ENCODE measurements around the gene FAM149A.

FAM149A gene

DNA sequence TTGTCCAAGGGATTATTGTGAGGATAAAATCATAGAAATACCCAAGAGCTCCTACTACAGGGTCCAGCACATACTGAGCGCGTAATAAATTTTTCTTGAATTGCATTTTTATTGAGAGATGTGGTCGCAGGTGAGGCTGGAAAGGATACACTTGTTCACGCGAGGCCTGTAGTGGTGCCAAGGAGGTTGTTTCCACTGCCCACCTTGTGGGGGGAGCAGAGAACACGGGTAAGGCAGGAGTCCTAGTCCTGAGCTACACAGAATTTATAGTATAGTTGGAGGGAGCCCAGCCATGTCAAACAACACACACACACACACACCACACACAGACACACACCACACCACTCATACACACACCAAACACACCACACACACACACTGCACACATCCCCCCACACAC, 55.1 kb downstream of the FAM149A start:
- DNase-seq = no peak

DNA sequence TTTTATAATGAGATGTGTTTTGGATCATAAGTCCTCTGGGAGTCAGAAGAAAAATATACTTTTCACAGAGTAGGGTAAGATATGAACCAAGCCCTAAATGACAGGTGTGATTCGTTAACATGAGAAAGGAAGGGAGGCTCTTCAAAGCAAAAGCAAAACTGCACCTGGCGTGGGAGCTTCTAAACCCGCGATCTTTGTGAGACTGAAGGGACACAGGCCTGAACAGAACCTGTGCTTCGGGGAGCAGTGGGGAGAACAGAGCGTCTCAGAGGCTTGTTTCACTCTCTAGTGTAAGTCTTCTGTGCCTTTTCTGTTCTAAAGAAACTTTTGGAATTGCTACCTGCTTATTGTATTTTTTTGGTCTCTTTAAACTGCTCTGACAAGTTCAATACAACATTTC, 56.6 kb downstream of the FAM149A start:
- DNase-seq = peak in 1 of 5 donors; percentile 48

DNA sequence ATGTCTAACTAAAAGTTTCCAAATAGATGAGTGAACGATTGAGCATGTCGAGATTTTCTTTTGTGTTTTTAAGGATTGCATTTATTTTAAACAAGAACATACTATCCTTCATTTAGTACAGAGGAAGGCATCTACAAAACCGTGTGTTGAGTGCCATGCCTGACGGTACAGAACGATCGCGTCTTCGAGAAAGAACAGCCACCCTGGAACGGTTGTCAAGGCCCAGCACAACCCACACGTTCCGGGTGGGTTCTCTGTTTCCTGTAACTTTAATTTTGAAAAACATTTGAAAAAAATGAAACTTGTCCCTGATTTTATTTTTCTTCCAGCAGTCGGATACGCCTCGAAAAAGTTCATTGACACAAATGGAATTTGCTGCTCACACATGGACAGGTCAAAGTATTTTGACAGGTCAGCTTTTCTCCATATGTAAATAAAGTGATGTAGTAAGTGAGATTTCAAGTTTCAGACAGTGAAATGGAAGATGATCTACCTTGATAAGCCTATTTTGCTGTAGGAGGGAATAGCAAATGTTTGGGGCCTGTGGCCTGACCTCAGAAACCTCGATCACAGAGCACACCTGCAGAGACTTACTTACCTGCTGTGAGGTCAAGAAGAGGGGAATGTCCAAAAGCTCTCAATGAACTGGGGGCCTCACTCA, 62.5 kb downstream of the FAM149A start:
- no peak for DNase-seq

DNA sequence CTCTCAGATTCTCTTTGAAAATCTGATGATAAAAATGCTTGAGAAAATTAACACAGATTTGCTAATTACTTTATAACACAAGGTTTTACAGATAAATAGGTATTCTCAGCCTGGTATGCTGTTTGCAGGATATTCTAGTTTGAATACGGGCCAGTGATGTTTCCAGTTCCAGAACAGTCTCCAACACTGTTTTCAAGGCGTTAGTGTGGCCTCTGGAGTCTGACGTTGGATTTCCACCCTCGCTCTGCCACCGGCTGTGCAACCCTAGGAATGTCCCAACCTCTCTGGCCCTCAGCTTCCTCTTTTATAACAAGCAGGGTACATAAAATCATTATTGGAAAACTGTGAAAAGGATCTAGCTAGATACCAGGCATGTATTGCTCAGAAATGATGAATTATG, 63.1 kb downstream of the FAM149A start:
- no peak for DNase-seq

DNA sequence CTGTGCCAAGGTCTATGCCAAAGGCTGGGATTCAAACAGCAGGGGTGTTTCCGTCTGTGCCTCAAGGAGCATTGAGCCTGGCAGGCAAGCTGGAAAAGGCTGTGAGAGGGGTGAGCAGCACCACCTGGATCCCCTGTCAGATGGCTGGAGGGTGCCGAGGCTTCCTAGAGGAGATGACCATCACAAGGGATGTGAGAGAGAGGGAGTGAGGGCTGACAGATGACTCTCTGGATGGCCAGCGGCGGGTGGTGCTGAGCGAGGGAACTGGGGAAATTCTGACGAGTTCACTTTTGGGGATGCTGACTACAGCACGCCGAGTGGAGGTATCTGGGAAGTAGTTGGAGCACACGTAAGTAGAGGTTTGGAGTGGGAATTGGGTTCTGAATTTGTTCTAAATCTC, 64.2 kb downstream of the FAM149A start:
- no peak for DNase-seq

DNA sequence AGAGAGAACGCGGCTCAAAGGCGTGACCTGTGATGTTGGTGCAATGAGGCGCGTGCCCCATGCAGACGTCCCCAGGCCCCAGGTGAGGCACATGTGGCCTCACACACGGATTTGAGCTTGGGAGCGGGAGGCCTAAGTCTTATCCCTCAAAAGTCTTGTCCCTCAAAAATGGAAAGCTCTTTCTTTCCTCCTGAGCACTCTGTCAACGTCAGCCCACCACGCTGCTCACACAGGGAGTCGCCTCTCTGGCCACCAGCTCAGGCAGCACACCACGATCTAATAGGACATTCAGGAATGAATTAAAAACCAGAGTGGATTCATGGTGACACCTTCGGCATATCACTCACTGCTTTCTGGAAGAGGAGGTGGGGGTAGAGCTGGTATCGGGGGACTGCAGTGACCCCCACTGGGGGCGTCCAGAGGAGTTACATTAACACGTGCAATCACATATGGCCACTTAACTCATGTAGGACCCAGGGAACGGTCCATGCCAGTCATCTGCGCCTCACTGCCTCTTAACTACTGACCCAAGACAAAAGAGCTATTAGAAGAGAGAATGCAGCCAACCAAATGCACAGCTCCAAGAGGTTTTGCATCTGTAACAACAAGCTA, 64.9 kb downstream of the FAM149A start:
- no peak for DNase-seq

DNA sequence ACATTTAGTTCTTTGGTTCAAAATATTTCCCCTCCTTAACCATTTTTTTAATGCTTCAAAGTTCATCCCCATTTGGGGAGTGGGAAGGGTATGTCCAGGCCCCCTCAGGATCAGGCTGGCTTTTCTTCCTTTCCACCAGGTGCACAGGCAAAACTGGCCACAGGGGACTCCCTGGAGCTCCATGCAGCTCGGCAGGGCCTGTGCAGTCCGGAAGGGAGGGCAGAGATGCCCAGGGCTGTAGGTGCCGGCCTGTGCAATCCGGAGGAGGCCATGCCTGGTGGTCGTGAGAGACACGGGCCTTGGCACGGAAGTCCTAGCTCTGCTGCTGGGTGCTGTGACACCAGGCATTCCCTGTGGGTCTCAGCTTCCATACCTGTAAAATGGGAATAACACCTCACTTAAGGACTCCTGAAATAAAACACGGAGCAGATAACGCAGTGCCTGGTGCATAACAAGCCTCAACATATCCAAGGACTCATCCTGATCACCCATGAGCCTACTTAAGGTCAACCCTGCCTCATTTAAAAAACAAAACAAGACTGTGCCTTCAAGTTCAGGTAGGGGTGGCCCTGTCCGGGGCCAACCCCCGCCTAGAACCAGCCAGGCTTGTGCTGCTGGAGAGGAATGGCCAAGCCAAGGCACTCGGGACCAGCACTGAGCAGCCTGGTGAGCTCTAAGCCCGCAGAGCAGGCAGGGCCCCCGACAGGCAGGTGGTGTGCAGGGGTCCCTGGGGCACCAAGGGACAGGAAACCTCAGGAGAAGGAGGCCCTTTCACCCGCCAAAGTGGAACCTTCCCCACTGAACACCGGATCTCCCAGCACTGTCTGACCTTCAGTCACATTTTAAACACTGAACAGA, 65.7 kb downstream of the FAM149A start:
- DNase-seq = no peak

DNA sequence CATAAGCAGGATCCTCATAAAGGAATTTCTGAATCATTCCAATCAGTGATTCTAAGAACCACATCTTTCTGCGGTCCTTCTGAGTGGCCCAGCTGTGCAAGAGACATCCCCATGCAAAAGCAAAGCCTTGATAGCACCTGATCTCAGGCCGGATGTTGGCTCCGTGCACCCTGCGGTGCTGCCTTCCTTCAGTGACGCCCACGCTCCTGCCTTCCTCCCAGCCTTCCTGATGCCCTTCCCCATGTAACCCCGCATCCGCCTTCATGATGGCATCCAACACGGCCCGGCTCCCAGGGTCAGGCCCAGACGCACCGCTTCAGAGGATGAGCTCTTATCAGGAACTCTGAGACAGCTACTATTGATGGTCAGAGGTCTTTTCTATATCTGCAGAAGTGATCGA, 66.5 kb downstream of the FAM149A start:
- DNase-seq = no peak

DNA sequence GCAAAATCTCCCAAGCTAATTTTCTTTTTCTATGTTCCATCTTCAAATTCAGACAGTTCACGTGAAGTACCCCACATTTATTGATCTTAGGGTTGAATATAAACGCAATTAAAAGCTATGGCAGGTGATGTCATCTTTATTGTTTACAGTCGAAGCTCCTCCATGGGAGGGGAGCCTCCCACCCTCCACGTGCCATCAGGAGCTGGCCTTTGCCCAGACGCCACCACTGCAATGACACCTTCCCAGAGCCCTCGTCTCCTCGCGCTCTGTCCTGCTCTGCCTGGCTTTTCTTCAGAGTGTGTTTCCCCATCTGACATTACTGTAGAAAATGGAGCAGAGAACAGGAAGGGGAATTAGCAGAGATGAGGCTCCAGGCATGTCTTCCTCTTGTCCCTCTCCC, 68.0 kb downstream of the FAM149A start:
- DNase-seq = no peak

DNA sequence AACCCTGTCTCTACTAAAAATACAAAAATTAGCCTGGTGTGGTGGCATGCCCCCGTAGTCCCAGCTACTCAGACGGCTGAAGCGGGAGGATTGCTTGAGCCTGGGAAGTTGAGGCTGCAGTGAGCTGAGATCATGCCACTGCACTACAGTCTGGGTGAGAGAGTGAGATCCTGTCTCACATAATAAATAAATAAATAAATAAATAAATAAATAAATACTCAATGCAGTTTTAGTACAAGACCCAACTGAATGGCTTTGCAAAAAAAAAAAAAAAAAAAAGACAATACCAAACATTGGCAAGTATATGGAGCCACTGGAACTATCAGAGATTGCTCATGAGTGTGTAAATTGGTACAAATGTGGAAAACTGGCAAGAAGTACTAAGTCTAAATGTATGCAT, 83.6 kb downstream of the FAM149A start:
- no peak for DNase-seq

DNA sequence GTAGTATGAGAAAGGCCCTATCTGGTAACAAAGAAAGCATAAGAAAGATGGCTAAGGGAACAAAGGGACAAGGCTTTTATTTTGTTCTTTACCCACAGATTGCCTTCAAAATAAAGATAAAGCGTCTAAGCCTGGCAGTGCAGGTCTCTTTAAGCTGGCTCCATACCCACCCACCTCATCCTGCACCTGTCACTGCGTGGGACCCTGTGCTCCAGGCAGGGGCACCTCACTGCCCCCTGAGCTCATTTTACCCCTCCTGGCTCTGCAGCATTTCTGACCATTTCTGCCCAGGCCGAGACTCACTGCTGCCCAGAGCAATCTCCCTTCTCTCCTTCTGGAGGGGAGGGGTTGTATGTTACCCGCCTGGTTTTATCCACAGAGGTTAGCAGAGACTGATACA, 85.2 kb downstream of the FAM149A start:
- no peak for DNase-seq

DNA sequence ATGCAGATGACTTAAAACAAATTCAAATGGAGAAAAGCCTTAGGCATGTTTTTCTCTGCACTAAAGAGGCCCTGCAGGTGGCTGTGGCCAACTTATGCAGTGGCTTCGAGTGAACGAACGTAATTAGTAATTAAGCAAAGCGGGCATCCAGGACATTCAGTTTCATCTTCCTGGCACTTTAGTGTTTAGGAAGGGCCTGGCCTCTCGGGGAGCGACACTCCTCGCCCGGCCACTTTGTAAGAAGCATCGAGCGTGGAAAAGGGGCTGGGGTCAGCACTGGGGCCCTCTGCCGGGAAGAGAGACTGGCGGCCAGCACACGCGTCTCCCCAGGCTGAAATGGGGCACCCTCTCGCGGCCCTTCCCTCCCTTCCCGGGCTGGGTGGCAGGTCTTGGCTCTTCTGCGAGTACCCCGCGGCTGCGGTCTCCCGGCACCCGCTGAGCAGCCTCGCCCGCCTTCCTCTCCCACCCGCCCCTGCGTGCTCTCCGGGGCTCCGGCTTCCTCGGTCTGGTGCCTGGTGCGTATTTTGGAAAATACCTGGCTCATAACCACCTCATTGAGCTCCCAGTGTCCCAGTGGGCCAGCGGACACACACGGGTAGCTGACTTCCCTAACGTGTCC, 86.2 kb downstream of the FAM149A start:
- peak in 4 of 5 donors; percentile 23 to 45 (median 37) for DNase-seq

DNA sequence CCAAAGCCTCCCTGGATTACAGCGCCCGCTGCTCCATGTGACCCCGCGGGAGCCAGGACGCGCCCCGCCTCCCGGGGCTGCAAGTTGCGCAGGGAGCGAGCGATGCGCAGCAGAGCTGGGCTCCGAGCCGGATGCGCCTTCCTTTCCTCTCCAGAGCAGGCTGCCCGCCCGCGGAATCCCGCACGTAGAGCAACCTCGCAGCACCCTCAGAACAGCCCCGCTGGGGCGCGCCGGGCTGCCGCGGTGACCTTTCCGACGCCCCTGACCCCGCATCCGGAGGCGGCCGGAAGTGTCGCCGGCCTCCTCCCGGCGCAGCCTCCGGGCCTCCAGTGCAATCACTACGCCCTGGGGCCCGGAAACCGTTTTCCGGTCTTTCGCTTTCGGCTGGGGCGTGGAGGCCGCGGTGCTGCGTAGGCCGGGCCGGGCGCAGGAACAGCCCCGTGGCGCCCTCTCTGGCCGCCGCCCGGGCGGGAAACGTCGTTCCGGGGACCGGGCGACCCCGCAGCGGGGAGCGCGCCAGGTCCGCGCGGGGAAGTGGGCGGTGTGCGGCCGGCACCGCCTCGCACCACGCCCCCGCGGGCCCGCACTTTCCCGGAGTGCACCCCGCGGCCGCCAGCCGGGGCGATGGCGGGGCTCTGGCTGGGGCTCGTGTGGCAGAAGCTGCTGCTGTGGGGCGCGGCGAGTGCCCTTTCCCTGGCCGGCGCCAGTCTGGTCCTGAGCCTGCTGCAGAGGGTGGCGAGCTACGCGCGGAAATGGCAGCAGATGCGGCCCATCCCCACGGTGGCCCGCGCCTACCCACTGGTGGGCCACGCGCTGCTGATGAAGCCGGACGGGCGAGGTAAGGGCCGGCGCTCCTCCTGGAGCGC, 86.9 kb downstream of the FAM149A start, which contains the start of gene CYP4V2:
CYP4V2 (plus strand) TSS at position 368 of the 866 bp plus-strand sequence; CDS start at position 625, 257 bp downstream.
- DNase-seq = peak; percentile 68 to 92 (median 77)

DNA sequence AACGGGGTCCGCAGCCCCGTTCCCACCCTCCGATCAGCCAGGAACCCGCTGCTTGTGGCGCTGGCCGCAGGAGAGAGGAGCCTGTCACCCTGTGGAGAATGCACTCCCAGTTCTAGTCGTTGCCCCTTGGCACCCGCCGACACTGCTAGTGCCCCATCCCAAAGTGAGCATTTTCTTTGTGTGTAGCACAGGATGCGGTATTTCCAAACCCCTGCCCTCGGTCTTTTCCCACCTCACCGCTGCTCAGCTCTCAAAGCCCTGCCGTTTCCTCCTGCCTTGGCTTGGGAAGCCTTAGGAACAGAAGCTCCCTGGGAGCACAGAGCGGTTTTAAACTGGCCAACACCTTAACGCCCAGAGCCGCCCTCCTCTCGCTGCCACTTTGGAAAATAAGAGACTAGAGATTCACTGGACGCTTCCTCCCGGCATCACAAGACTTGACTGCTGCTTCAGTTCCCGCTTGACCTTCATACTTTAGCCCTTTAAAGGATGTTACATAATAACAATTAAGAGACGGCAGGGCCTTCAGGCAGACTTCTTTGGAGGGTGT, 87.6 kb downstream of the FAM149A start:
- DNase-seq = no peak

DNA sequence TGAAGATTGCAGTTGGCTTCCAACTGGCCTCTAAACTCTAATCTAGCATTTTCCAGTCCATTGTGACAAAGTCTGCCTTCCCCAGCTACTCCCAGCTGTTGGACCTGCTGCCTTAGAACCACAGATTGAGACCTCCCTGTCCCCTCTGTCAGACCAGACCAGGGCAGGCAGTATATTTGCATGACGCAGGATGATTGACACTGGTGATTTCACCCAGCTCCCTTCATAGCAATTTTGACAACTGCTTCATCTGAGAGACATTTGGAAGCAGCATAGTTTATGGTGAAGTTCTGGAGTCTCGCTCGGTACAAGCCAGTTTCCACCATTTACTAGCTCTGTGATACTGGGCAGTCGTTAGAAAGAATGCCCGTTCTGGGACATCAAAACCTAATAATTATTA, 89.3 kb downstream of the FAM149A start:
- no peak for DNase-seq

DNA sequence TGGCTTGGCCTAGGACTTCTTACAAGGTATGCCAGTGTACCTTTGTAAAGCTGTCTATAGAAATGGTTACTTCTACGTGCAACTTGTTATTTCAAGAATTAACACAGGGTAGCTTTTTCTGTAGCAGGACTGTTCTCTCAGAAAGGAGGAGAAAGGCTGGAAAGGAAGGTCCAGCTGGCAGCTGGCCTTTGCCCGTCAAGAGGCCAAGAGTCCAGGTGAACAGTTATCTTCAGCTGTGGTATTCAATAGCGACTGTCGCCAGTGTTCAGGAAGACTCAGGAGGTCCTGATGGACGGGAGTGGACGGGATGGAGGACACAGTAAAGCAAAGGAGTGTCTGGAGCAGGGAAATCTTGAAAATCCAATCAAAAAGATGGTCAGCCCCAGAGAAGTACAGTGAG, 91.6 kb downstream of the FAM149A start:
- no peak for DNase-seq

DNA sequence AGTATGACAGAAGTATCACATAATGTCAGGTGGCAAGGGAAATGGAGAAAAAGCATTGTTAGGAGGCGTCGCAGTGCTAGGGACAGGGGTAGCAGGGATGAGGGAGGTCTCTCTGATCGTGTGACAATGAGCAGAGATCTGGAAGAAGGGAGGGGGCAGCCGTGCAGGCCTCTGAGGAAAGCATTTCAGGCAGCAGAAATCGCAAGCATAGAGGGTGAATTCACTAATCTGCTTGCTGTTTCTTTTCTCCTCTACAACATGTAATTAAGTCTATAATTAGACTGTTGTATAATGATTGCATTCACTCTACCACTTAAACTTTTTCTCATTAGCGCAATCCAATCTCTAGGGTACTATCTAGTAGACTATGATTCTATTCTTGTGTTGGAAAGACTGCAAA, 96.0 kb downstream of the FAM149A start:
- DNase-seq = no peak

DNA sequence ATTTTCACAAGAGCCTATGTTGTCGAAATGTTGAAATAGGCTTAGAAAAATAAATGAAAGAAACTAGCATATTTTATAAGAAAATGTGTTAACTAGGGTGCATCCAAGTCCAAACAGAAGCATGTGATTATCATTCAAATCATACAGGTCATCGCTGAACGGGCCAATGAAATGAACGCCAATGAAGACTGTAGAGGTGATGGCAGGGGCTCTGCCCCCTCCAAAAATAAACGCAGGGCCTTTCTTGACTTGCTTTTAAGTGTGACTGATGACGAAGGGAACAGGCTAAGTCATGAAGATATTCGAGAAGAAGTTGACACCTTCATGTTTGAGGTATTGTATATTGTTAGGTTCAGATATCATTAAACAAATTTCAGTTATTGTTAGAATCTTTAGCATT, 96.5 kb downstream of the FAM149A start:
- no peak for DNase-seq

DNA sequence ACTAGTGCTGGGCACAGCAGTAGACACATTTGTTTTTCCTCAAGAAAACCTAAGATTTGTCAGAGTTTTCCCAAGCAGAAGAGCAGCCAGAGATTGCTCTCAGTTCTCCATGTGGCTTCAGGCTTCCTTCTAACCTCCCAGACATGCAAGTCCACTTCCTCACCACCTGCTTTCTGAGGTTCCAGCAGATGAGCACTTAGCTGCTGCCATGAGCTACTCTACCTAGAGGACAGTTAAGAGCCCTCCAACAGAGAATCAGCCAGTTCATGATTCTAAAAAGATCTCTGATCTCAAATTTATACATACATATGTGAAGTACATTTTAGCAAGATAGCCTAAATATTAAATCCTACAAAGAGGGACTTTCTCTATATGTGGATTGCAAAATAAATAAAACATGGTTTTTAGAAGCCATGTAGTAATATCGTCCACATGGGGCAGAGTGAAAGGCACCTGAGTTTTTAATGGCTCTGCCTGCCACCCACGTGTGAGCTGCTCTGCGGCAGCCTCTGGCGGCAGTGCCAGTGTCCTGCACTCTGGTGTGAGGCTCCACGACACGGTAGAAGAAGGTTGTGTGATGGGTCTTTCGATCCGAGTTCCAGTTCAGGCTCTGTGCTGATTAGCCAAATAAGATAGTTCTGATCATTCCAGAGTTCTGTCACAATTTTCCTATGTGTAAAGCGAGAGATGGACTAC, 97.2 kb downstream of the FAM149A start:
- DNase-seq = peak; percentile 24 to 52 (median 36)

DNA sequence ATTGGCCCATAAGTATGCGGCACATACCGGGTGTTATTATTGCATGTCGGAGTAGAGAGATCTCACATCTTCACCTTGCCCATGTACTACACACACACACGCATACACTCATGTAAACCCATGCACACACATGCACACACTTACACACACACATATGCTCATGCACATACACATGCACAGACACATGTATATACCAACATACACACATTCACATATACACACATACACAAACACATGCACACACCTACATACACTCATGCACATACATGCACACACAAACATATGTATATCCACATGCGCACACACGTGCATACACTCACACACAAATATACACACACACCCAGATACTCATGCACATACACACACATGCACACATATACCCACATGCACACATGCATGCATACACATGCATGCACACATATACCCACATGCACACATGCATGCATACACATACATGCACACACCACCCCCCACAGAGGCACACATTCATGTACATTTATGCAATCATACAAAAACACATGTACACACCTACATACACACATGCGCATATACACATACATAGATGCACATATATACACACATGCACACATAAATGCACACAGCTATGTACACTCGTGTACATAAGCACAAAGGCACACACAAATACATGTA, 98.1 kb downstream of the FAM149A start:
- no peak for DNase-seq

DNA sequence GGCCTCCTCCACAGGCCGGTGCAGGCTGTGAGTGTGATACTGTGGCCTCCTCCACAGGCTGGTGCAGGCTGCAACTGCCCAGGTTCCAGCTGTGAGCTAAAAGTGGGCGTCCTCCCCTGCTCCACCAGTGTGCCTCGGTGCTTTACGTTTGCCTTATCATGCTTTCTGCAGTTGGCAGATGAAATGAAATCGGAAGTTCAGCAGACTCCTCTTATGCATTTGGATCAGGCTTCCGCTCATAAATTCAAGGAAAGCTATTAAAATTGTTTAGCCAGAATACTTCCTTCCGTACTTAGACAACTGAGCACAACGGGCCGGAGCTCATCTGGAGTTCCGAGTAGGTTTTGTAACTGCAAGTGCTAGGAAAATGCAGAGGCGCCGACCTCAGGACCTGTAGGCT, 98.9 kb downstream of the FAM149A start:
- no peak for DNase-seq
